ENCODE measurements around the gene FUCA1. TPM values are rescaled to one million over a fixed set of nuclear protein-coding genes. Genes with fewer than 3 reads are reported as not detected.
"Not testable (repeated sequence)": the region's sequence is repeated elsewhere in the genome, so short reads cannot be mapped to it uniquely, and the experiment has no call there.

FUCA1 gene
- total and polyA plus RNA-seq, 10 of the 15 experiments (the other 5 are each of a cell fraction or from before 2014, with no cell fraction given) = 33.3 to 117 (median 52.6) TPM

GRCh38 chr1:23900017-23900416 lies 31.9 kb upstream of the FUCA1 start:
- H2AFZ ChIP-seq (ENCODE audit: control insufficient read depth, low read depth, low read length); H3K36me3 ChIP-seq (ENCODE audit: control insufficient read depth in 2 of 2, insufficient read depth in 2 of 2, low read length in 1 of 2); H3K9ac ChIP-seq (ENCODE audit: control insufficient read depth, insufficient read depth, low read length); H3K4me2 ChIP-seq (ENCODE audit: control insufficient read depth, insufficient read depth); H3K27ac ChIP-seq (ENCODE audit: control insufficient read depth, insufficient read depth); in situ Hi-C loops (cut with MboI); FAIRE-seq; DNase-seq (ENCODE audit: low read depth, low spot score); H3K4me3 ChIP-seq; H3K27me3 ChIP-seq (replicated peaks in 1 of 2; ENCODE audit: control insufficient read depth in 2 of 2, insufficient read depth in 2 of 2, low read length in 1 of 2); intact Hi-C loops (cut with micrococcal nuclease; ENCODE audit: unreplicated experiment); BruUV-seq (replicated peaks); H3K9me3 ChIP-seq (replicated peaks; ENCODE audit: control insufficient read depth, insufficient read depth, low read length); H4K20me1 ChIP-seq (ENCODE audit: control insufficient read depth, insufficient read depth); ATAC-seq: not testable (repeated sequence)
- ChIA-PET SMC1A (ENCODE audit: uncharacterized antibody, unreplicated experiment) (interaction anchor here (0.9 to 1.3 kb wide), 2 partner anchors 11 to 32 kb away, joined by 3 to 4 read pairs; partner anchors contain the start of gene FUCA1), RAD21 (ENCODE audit: unreplicated experiment) (interaction anchor here (1.6 kb wide), 1 partner anchor 11 kb away, joined by 4 read pairs; no protein-coding TSS in a partner anchor), CTCF (interaction anchor here (1.3 kb wide), 1 partner anchor 16 kb away, joined by 5 read pairs; no protein-coding TSS in a partner anchor), POLR2A (interaction anchor here (1.6 kb wide), 1 partner anchor 8 kb away, joined by 3 read pairs; no protein-coding TSS in a partner anchor)
- H3K79me2 ChIP-seq (ENCODE audit: control insufficient read depth, insufficient read depth, low read length) = peaks cover 53% of the 10 kb centered on the region
- WGBS (ENCODE audit: insufficient coverage, insufficient replicate concordance, low lambda C conversion rate, missing lambda C conversion rate) = 82% methylated on average over 8 of the region's 8 CpGs
- H3K4me1 ChIP-seq (ENCODE audit: control insufficient read depth, insufficient read depth, low read length) = peaks cover 50% of the 10 kb centered on the region

GRCh38 chr1:23899070-23899469 lies 31.0 kb upstream of the FUCA1 start:
- Histone ChIP-seq H3K79me2 (ENCODE audit: control insufficient read depth, insufficient read depth, low read length) (peaks cover 49% of the 10 kb centered on the region), H3K36me3 (ENCODE audit: control insufficient read depth in 2 of 2, insufficient read depth in 2 of 2, low read length in 1 of 2) (peaks cover 0 to 5% of the 10 kb centered on the region in 2 experiments; a peak in 2 of 4 replicates), H3K9ac (ENCODE audit: control insufficient read depth, insufficient read depth, low read length) (peak overlapping the region; percentile 4; the same call in 1 of the 2 replicates), H3K4me2 (ENCODE audit: control insufficient read depth, insufficient read depth) (0 out of 2 replicates have a peak overlapping the region, but pooled peaks have one; percentile 22), H4K20me1 (ENCODE audit: control insufficient read depth, insufficient read depth) (no peaks in the 10 kb centered on the region), H3K4me1 (ENCODE audit: control insufficient read depth, insufficient read depth, low read length) (peaks cover 40% of the 10 kb centered on the region), H3K27ac (ENCODE audit: control insufficient read depth, insufficient read depth) (peak overlapping the region; percentile 60), H2AFZ (ENCODE audit: control insufficient read depth, low read depth, low read length) (no peak overlapping the region), H3K27me3 (replicated peaks in 1 of 2; ENCODE audit: control insufficient read depth in 2 of 2, insufficient read depth in 2 of 2, low read length in 1 of 2) (no peaks in the 10 kb centered on the region), H3K9me3 (replicated peaks; ENCODE audit: control insufficient read depth, insufficient read depth, low read length) (no peaks in the 10 kb centered on the region; the same call in 1 of the 3 replicates), H3K4me3 (no peak overlapping the region)
- WGBS (ENCODE audit: insufficient coverage, insufficient replicate concordance, low lambda C conversion rate, missing lambda C conversion rate) = 67% methylated on average over 3 of the region's 3 CpGs
- in situ Hi-C loops (cut with MboI) (no loop called here), intact Hi-C loops (cut with micrococcal nuclease; ENCODE audit: unreplicated experiment) (no loop called here)
- ChIA-PET POLR2A (interaction anchor here (1.6 kb wide), 1 partner anchor 9 kb away, joined by 3 read pairs; no protein-coding TSS in a partner anchor), RAD21 (ENCODE audit: unreplicated experiment) (interaction anchor here (1.6 kb wide), 1 partner anchor 12 kb away, joined by 4 read pairs; no protein-coding TSS in a partner anchor), CTCF (interaction anchor here (1.3 kb wide), 1 partner anchor 17 kb away, joined by 5 read pairs; no protein-coding TSS in a partner anchor), SMC1A (ENCODE audit: uncharacterized antibody, unreplicated experiment) (interaction anchor here (0.7 to 1.3 kb wide), 2 partner anchors 10 kb away, joined by 3 read pairs; no protein-coding TSS in a partner anchor)
- no peak for DNase-seq (ENCODE audit: low read depth, low spot score)
- no peak for FAIRE-seq
- no TSS peak for BruUV-seq (replicated peaks)
- ATAC-seq = peak; percentile 71
- no peak for TF ChIP-seq ZBED1 (IDR thresholded peaks at IDR 0.05; ENCODE audit: borderline replicate concordance)
- no peak for TF ChIP-seq ZSCAN29 (IDR thresholded peaks at IDR 0.05)
- TF ChIP-seq PBX3 (IDR thresholded peaks at IDR 0.05; ENCODE audit: insufficient replicate concordance, low read depth, low read length) = no peak
- TF ChIP-seq YY1 (IDR thresholded peaks at IDR 0.05; ENCODE audit: low read depth, low read length) = peak; percentile 58; the same call in 1 of the 2 replicates
- TF ChIP-seq ZNF592 (IDR thresholded peaks at IDR 0.05) = peak; percentile 65; the same call in 1 of the 2 replicates
- TF ChIP-seq TCF12 (IDR thresholded peaks at IDR 0.05; ENCODE audit: low read depth, low read length) = no peak
- no peak for TF ChIP-seq LARP7 (IDR thresholded peaks at IDR 0.05)
- no peak for TF ChIP-seq TCF7 (IDR thresholded peaks at IDR 0.05; ENCODE audit: borderline replicate concordance)
- no peak for TF ChIP-seq TAF1 (IDR thresholded peaks at IDR 0.05; ENCODE audit: borderline replicate concordance, low read depth, low read length)
- TF ChIP-seq PKNOX1 (IDR thresholded peaks at IDR 0.05) = no peak
